ENCODE data around the gene LDB1. TPM values are rescaled to one million over a fixed set of nuclear protein-coding genes. Genes with fewer than 3 reads are reported as not detected.

Gene LDB1
- total and polyA plus RNA-seq, 2 donors (not counting 3 experiments of a cell fraction or from before 2014, with no cell fraction given), result 65.7 to 137 TPM

DNA sequence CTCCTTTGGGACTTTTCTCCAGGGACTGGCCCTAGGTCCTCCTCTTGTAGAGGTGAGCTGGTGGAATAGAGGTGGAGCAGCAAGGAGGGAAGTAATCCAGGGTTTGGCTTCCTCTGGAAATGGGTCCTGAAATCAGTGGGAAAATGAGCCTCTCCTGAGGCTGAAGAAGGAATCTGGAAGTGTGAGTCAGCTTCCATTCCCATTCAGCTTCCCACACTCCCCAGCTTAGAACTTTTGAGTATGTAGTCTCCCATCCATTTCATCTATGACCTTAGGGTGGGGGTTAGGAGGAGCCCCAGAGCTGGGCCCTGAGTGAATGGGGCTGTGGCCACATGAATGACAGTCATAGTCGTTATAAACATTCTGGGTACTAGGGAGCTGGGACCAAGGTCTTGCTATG is 17.7 kb downstream of the LDB1 start:
- Histone ChIP-seq H3K79me2 (ENCODE audit: control insufficient read depth, insufficient read depth, low read length) (no peaks in the 10 kb centered on the region), H3K36me3 (ENCODE audit: control insufficient read depth in 2 of 2, extremely low read depth in 1 of 2, insufficient read depth in 2 of 2, low read length in 2 of 2) (peaks cover 3 to 6% of the 10 kb centered on the region in 2 experiments), H3K4me1 (ENCODE audit: control insufficient read depth, extremely low read depth, insufficient read depth, low read length) (peaks cover 9% of the 10 kb centered on the region), H3K27ac (ENCODE audit: insufficient read depth, low read depth, low read length) (no peak overlapping the region), H3K4me3 (replicated peaks in 1 of 3; ENCODE audit: insufficient read depth in 1 of 3, low read depth in 1 of 3, low read length in 3 of 3) (no peak overlapping the region), H3K9me3 (replicated peaks; ENCODE audit: control insufficient read depth, insufficient read depth, low read length) (no peaks in the 10 kb centered on the region), H4K20me1 (replicated peaks; ENCODE audit: control insufficient read depth, extremely low read depth, insufficient read depth, low read length) (no peaks in the 10 kb centered on the region), H2AFZ (ENCODE audit: low read depth, low read length) (no peak overlapping the region), H3K4me2 (ENCODE audit: insufficient read depth, low read length) (no peak overlapping the region), H3K9ac (replicated peaks; ENCODE audit: extremely low read depth, insufficient read depth, low read length) (no peak overlapping the region), H3K27me3 (ENCODE audit: control insufficient read depth in 2 of 2, insufficient read depth in 2 of 2, low read length in 2 of 2) (no peaks in the 10 kb centered on the region), H3K9me1 (replicated peaks; ENCODE audit: control insufficient read depth, extremely low read depth, insufficient read depth, low read length) (no peaks in the 10 kb centered on the region)
- TF ChIP-seq, protein P1, sequence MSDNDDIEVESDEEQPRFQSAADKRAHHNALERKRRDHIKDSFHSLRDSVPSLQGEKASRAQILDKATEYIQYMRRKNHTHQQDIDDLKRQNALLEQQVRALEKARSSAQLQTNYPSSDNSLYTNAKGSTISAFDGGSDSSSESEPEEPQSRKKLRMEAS (IDR thresholded peaks at IDR 0.05; ENCODE audit: insufficient read depth, insufficient read length), result no peak
- TF ChIP-seq FOS (IDR thresholded peaks at IDR 0.05; ENCODE audit: borderline replicate concordance, insufficient read depth, low read length) (no peak), POLR2AphosphoS5 (IDR thresholded peaks at IDR 0.05; ENCODE audit: insufficient read depth, low read depth, low read length) (no peak), POLR2A (IDR thresholded peaks at IDR 0.05; ENCODE audit: low read depth, low read length) (no peak), JUN (IDR thresholded peaks at IDR 0.05; ENCODE audit: borderline replicate concordance, insufficient read depth, insufficient read length, low read depth) (no peak), EZH2 (IDR thresholded peaks at IDR 0.05; ENCODE audit: borderline replicate concordance, low read depth, low read length, severe bottlenecking) (no peak), GATA2 (IDR thresholded peaks at IDR 0.05; ENCODE audit: insufficient read depth, insufficient read length, low read depth, low read length) (no peak), MYC (IDR thresholded peaks at IDR 0.05; ENCODE audit: low read depth, low read length) (no peak)
- TF ChIP-seq, protein P2, sequence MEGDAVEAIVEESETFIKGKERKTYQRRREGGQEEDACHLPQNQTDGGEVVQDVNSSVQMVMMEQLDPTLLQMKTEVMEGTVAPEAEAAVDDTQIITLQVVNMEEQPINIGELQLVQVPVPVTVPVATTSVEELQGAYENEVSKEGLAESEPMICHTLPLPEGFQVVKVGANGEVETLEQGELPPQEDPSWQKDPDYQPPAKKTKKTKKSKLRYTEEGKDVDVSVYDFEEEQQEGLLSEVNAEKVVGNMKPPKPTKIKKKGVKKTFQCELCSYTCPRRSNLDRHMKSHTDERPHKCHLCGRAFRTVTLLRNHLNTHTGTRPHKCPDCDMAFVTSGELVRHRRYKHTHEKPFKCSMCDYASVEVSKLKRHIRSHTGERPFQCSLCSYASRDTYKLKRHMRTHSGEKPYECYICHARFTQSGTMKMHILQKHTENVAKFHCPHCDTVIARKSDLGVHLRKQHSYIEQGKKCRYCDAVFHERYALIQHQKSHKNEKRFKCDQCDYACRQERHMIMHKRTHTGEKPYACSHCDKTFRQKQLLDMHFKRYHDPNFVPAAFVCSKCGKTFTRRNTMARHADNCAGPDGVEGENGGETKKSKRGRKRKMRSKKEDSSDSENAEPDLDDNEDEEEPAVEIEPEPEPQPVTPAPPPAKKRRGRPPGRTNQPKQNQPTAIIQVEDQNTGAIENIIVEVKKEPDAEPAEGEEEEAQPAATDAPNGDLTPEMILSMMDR (IDR thresholded peaks at IDR 0.05; ENCODE audit: extremely low read depth in 1 of 2, insufficient read depth in 1 of 2, low read depth in 1 of 2, low read length in 2 of 2), result no peak
- CTCF ChIA-PET, result interaction anchor here (1.1 to 2.5 kb wide), 6 partner anchors 8 to 92 kb away, joined by 3 to 12 read pairs (median 4); no protein-coding TSS in a partner anchor
- no peak for FAIRE-seq
- no peak for DNase-seq (ENCODE audit: low read depth, low spot score)
- intact Hi-C loops (cut with micrococcal nuclease) (no loop called here), dilution Hi-C loops (cut with MboI; ENCODE audit: extremely low pct_ligation_motif_present, low sequenced_read_pairs) (no loop called here)
- no TSS peak for BruUV-seq (replicated peaks)
- POLR2A ChIA-PET, result interaction anchor here (1.1 kb wide), 1 partner anchor 12 kb away, joined by 4 read pairs; no protein-coding TSS in a partner anchor

Data from endothelial cell of umbilical vein (primary cell).